GM12892 (cell line): Measurements from ENCODE around the gene ZNF575.

Experiments used
- DNase-seq: peaks from one replicate; pipeline ENCODE4 v3.0.0; 2011; ENCODE audit not compliant: insufficient read length
- FAIRE-seq: peaks from 2 replicates; lab custom pipeline; 2011; peaks lifted over from hg19 to GRCh38; lab: Jason Lieb, UNC
- POLR2A ChIP-seq: IDR thresholded peaks from 2 replicates; pipeline ENCODE4 v1.6.1; 2011; ENCODE audit warnings: low read depth, low read length, control low read depth
- POLR2AphosphoS5 ChIP-seq: IDR thresholded peaks from 2 replicates; pipeline ENCODE4 v1.6.1; 2011; ENCODE audit warnings: low read depth, low read length, control low read depth
- TAF1 ChIP-seq: IDR thresholded peaks from 2 replicates; pipeline ENCODE4 v1.6.1; 2011; ENCODE audit warnings: low read depth, mild to moderate bottlenecking, control low read depth, low read length, borderline replicate concordance

ZNF575 gene

DNA sequence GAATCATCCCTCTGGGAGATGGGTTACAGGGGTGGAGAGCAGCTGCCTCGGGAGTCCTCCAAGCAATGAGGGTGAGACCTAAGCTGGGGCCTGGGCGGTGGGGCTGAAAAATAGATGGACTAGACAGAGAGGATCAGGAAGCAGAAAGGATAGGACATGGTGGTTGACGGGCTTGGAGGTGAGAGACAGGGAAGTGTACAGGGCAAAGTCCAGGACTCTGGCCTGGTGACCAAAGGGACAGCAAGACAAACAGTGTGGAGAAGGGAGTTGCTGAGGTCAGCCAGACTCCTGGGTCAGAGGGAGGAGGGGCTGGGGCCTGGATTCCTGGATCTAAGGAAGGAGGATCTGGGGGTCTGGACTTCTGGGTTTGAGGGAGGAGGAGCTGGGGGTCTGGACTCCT lies 33.9 kb upstream of the ZNF575 start:
- FAIRE-seq (no peak), DNase-seq (no peak)
- TF ChIP-seq POLR2A (no peak), POLR2AphosphoS5 (no peak)

DNA sequence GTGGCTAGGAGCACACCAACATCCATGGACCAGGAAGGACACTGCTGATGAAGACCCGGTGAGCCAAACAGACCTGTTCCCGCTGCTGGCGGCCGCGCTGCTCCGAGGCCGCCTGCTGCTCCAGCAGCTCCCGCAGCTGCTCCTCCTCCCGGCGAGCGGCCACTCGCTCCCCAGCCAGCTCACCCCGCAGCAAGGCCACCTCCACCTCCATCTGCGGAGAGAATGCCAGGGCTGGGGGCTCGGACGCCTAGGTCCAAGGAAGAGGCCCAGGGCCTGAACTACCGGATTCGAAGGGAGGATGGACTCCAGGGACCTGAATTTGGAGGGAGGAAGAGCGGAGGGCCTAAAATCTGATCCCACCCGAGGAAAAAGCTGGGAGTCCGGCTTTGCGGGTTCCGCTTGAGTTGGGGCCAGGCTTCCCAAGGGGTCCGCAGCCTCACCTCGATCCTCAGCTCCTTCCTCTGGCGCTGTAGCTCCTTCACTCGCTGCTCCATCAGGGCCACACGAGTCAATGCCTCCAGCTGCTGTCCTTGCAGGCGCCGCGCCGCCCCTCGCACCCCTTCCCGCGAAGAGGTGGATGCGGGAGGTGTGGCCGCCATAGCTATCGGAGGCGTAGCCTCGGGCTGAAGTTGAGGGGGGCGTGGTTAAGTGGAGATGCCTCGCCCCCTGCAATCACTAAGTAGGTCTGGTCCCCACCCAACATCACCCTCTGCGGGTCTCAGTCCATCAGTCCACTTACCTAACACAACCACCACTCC lies 31.1 kb upstream of the ZNF575 start:
- no peak for DNase-seq
- no peak for FAIRE-seq
- TF ChIP-seq TAF1 (no peak), POLR2AphosphoS5 (no peak), POLR2A (no peak)

DNA sequence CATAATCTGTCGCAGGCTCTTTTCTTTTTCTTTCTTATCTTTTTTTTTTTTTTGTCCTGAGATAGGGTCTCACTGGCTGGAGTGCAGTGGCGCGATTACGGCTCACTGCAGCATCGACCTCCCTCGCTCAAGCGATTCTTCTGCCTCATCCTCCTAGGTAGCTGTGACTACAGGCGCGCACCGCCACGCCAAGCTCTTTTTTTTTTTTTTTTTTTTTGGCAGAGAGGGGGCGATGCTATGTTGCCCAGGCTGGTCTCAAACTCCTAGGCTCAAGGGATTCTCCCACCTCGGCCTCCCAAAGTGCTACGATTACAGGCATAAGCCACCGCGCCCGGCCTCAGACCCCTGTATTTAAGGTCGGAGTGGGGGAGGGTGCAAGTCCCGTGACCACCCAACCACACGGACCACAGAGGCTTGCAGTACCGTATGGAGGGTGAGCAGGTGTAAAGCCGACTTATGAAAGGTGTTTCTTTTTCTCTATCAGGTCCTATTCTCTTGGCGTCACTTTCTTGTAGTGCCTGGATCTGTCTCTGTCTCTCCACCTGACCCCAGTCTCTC lies 30.5 kb upstream of the ZNF575 start:
- no peak for FAIRE-seq
- no peak for DNase-seq
- TF ChIP-seq POLR2AphosphoS5: no peak
- TF ChIP-seq TAF1: no peak
- no peak for TF ChIP-seq POLR2A

- no peak; the same call in 1 of the 2 replicates for TF ChIP-seq POLR2A
- TF ChIP-seq POLR2AphosphoS5: no peak
- TF ChIP-seq TAF1: no peak
- peak; percentile 97 for FAIRE-seq
- DNase-seq: peak; percentile 97
Observed at GRCh38 chr19:43503501-43504425, 29.2 kb upstream of the ZNF575 start.

DNA sequence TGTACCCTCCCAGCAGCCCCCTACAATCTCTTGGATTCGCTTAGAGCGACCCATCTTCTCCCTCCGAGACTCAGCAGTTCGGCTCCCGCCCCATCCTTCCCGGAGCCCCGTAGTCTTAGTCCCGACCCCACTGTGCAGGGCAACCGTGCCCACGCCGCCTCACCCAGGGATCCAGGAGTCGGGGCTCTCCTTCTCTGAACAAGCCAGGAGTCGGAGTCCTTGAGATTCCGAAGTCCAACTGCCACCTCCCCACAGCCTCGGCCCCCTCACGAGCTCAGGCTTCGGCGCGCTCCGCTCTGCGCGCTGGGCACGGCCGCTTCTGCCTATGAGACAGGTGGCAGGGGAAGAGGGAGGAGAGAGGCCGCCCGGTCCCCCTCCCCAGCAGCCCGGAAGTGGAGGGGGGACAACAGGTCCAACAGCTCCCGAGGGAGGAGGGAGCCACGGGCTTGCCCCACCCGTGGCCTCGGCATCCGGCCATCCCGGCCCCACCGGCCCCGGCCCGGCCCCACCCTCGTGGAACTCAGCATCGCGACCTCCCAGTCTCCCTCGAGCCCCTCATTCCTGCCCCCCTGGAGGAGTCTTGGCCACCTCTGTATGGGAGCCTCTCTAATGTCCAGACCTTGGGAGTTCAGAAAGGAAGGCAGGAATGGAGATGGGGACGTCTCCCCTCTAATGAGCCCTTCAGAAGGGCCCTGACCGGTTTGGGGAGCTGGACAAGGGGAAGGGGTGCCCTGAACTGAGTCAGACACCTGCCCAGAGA lies 28.4 kb upstream of the ZNF575 start, which contains the start of gene PHLDB3:
TSS of gene PHLDB3 (minus strand) at position 321 of the 760 bp plus-strand sequence. CDS start 628 bp downstream, outside the sequence.
- DNase-seq: no peak

GRCh38 chr19:43505186-43505456 lies 27.9 kb upstream of the ZNF575 start:
- FAIRE-seq: peak; percentile 14
- no peak for TF ChIP-seq TAF1
- TF ChIP-seq POLR2A: no peak
- no peak for TF ChIP-seq POLR2AphosphoS5
- DNase-seq: no peak

More for the DNA sequence above, 28.4 kb upstream of the ZNF575 start, which contains the start of gene PHLDB3:
- no peak for TF ChIP-seq POLR2AphosphoS5
- no peak for TF ChIP-seq POLR2A
- no peak for TF ChIP-seq TAF1
- FAIRE-seq: peak; percentile 53

DNA sequence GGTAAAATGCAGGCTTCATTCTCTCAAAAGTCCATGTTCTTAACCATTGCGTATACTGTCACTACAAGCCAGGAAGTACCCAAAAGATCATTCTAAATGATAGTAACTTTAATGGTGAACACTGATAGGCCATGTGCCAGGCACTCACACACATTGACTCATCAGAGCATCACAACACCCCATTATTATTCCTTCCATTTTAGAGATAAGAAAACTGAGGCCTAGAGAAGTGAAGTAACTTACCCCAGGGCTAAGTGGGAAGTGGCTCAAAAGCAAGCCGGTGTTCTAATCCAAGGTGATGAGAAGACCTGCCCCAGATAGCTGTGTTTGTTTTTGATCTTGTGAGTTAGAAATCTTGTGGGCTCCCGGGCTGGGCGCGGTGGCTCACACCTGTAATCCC lies 27.0 kb upstream of the ZNF575 start:
- DNase-seq (no peak), FAIRE-seq (no peak)
- TF ChIP-seq POLR2AphosphoS5 (no peak), TAF1 (no peak), POLR2A (no peak)

- TF ChIP-seq POLR2A (no peak), TAF1 (no peak), POLR2AphosphoS5 (no peak)
- DNase-seq (no peak), FAIRE-seq (no peak)
Observed at GRCh38 chr19:43506629-43507028, 26.4 kb upstream of the ZNF575 start.

- DNase-seq (no peak), FAIRE-seq (no peak)
- no peak for TF ChIP-seq POLR2A
- no peak for TF ChIP-seq TAF1
- TF ChIP-seq POLR2AphosphoS5: no peak
Observed at GRCh38 chr19:43507880-43508279, 25.1 kb upstream of the ZNF575 start.

- TF ChIP-seq TAF1 (no peak), POLR2A (no peak), POLR2AphosphoS5 (no peak)
- DNase-seq: no peak
- no peak for FAIRE-seq
Observed at GRCh38 chr19:43510713-43511112, 22.3 kb upstream of the ZNF575 start.
